ENCODE results near the gene GCH1. TPM values are rescaled to one million over a fixed set of nuclear protein-coding genes. Genes with fewer than 3 reads are reported as not detected.

The GCH1 gene
- total RNA-seq, 4 donors from 2014 or later, result 9.5 to 24.1 (median 15.4) TPM

- DNase-seq (ENCODE audit: low spot score in 2 of 2), result no peak
- 93 to 97% methylated on average over 1 of the region's 1 CpG for WGBS, 2 donors
- intact Hi-C loops (cut with DNase I; ENCODE audit: low total_unique reads), result no loop called here
- H3K4me3 ChIP-seq (ENCODE audit: low read depth, poor library complexity, severe bottlenecking), result no peak overlapping the region
- TF ChIP-seq CTCF (IDR thresholded peaks at IDR 0.05), result no peak
- no peak for TF ChIP-seq POLR2A (IDR thresholded peaks at IDR 0.05)
Observed at GRCh38 chr14:54936816-54937215, 34.2 kb upstream of the GCH1 start.

GRCh38 chr14:54935958-54936357, 33.3 kb upstream of the GCH1 start:
- TF ChIP-seq POLR2A (IDR thresholded peaks at IDR 0.05), result no peak
- no peak for TF ChIP-seq CTCF (IDR thresholded peaks at IDR 0.05)
- WGBS, 2 donors, result 94 to 98% methylated on average over 5 of the region's 5 CpGs
- no peak for DNase-seq (ENCODE audit: low spot score in 2 of 2)
- H3K4me3 ChIP-seq (ENCODE audit: low read depth, poor library complexity, severe bottlenecking), result no peak overlapping the region
- intact Hi-C loops (cut with DNase I; ENCODE audit: low total_unique reads), result no loop called here

GRCh38 chr14:54935100-54935499, 32.5 kb upstream of the GCH1 start:
- WGBS, 2 donors, result 47 to 50% methylated on average over 2 of the region's 2 CpGs
- TF ChIP-seq POLR2A (IDR thresholded peaks at IDR 0.05), result no peak
- TF ChIP-seq CTCF (IDR thresholded peaks at IDR 0.05), result no peak
- intact Hi-C loops (cut with DNase I; ENCODE audit: low total_unique reads), result no loop called here
- no peak for DNase-seq (ENCODE audit: low spot score in 2 of 2)
- no peak overlapping the region for H3K4me3 ChIP-seq (ENCODE audit: low read depth, poor library complexity, severe bottlenecking)

GRCh38 chr14:54933006-54933405, 30.4 kb upstream of the GCH1 start:
- TF ChIP-seq POLR2A (IDR thresholded peaks at IDR 0.05) (no peak), CTCF (IDR thresholded peaks at IDR 0.05) (no peak)
- DNase-seq (ENCODE audit: low spot score in 2 of 2), result no peak
- 78 to 82% methylated on average over 1 of the region's 1 CpG for WGBS, 2 donors
- H3K4me3 ChIP-seq (ENCODE audit: low read depth, poor library complexity, severe bottlenecking), result no peak overlapping the region
- intact Hi-C loops (cut with DNase I; ENCODE audit: low total_unique reads), result no loop called here

- intact Hi-C loops (cut with DNase I; ENCODE audit: low total_unique reads), result no loop called here
- 93 to 94% methylated on average over 3 of the region's 3 CpGs for WGBS, 2 donors
Observed at GRCh38 chr14:54931598-54932340, 29.1 kb upstream of the GCH1 start.

More at GRCh38 chr14:54931598-54932340, 29.1 kb upstream of the GCH1 start:
- DNase-seq (ENCODE audit: low spot score in 2 of 2), result no peak
- no peak for TF ChIP-seq CTCF (IDR thresholded peaks at IDR 0.05)
- no peak overlapping the region for H3K4me3 ChIP-seq (ENCODE audit: low read depth, poor library complexity, severe bottlenecking)

All from lower leg skin (tissue), 4 donors.